GM20431 (cell line): ENCODE results near the gene PDE4B.
"Not testable (repeated sequence)": the region's sequence is repeated elsewhere in the genome, so short reads cannot be mapped to it uniquely, and the experiment has no call there.

Experiments used
- in situ Hi-C: fragments of 300-500 bp; cut with MseI, MboI; formaldehyde crosslinking; loops from one replicate; pipeline ENCODE4 v1.15.0; 2020; ENCODE audit warnings: low sequenced_read_pairs; ENCODE audit not compliant: unreplicated experiment

The PDE4B gene

GRCh38 chr1:65983500-65983899 is 190.8 kb downstream of the PDE4B start:
- in situ Hi-C loops: no loop called here

DNA sequence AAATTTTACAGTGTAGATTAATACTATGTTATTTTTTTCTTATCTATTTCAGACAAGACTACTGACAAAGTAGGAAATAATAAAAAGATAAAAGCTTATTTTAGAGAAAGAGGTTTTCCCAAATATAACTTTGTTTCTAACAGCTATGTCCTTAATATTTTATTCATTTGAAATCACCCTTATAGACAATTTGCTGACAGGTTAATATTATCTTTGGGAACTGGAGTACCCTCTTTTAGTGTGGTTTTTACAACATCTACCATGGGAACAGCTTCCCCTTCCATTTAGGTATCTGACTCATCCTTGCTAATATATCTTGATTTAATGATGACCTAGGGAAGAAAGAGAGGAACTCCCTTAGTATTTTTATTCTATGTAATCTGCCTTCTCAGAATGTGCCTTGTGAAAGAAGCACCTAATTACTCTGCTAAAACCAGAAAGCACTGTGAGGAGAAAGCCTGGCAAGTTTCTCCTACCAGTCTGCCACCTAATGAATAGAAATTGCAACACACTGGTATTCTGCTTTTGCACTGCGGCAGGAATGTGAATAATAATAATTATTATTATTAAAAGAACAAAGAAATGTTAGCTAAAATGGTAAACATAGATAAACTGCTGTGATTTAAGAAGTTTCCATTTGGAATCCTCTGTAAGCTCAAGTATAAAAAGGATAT is 192.8 kb downstream of the PDE4B start:
- in situ Hi-C loops: no loop called here

DNA sequence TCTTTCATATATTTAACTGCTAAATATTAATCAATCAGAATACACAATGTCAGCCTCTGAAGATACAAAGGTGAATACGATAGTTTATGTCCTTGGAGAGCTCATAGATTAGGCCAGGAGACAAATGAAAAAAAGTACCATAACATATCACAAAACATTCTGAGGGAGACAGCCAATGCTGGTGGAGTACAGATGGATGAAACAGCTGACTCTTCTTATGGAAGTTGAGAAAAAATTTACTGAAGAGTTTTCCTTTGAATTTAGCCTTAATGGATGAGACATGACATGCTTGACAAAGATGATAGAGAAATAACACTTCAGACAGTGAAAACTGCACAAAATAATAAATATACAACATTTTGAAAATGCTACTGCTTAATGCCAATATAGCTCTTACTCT is 193.5 kb downstream of the PDE4B start:
- in situ Hi-C loops: no loop called here

DNA sequence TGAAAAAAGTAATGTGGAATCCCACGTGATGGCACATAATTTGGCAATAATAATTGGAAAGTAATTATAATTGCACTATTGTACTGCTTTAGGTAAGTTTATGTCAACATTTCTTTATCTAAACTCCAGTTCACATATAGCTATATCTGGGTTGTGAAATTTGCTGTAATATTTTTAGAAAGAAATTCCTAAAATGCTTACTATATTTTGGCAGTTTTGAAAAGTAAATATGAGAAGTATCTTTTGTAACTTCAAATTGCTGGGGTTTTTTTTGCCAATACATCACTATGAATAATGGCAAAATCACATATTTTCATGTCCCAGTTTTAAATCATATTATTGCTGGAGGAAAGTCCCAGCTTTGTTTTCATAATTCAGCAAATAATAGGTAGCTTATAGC is 197.5 kb downstream of the PDE4B start:
- in situ Hi-C loops: no loop called here

DNA sequence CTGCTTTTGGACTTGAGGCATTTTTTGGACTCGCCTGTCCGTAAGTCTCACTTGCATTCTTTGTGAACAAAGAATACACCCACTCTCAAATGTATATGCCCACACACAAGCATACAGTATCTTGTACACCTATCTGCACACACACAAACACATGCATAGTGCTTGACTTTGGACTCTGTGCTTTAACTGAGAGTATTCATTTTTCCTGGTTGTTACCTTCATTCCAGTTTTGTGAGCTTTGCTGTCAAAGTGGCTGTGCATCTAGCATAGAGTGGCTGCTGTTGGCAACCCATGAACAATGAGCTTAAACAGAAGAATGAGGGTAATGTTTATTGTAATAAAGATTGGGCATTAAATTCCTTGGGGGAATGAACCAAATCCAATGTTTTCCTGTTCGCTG is 199.0 kb downstream of the PDE4B start:
- in situ Hi-C loops: no loop called here

DNA sequence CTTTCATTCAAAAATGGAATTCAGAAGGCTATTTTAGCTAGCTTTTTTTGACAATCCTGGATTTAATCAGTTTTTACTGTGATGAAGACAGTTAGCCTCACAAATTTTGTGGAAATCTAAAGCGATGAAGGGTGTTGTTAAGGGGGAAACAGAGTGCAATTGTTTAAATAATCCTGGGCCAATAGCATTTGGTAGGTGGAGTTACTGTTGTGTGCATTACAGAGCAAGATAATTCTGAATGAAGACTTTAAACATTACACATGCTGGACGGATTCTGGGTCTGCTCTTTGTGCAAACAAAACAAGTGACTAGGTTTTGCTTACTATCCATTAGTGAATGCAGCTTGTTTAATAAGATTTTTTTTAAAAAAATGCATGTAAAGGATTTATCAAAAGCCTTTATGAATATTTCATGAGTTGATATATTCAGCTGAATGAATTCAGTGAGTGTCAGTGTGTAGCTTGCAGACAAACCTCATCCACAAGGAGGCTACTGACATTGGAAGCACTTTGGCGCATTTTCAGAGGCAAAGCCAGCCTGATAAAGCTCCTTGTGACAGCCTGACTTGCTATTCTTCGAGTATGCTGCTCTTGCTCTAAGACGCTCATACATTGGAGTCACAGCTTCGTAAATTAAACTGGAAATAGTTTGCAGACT is 199.6 kb downstream of the PDE4B start:
- in situ Hi-C loops: no loop called here

- in situ Hi-C loops: no loop called here
Measured at GRCh38 chr1:65992831-65993271, 200.2 kb downstream of the PDE4B start.

GRCh38 chr1:65994223-65994622 is 201.5 kb downstream of the PDE4B start:
- in situ Hi-C loops: no loop called here

DNA sequence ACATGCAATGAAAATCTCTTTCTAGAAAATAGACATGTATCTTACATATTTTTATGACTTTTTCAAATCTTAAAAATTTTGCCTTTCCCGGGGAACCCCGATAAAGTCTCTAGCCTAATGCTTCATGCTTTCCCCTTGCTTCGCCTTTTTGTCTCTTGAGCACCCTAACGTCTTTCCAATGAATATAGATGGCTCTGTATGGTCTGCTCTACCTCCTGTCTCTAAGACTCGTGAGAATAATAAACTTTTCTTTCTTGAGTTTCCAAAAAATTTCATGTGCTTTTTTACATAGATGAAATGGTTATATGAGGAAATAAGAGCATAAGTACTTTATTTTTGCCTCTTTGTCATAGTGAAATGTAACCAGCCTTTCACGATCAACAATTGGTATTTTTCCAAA is 202.6 kb downstream of the PDE4B start:
- in situ Hi-C loops: no loop called here

- in situ Hi-C loops: no loop called here
Measured at GRCh38 chr1:65995928-65996327, 203.2 kb downstream of the PDE4B start.

- in situ Hi-C loops: no loop called here
Measured at GRCh38 chr1:65997693-65998092, 205.0 kb downstream of the PDE4B start.

DNA sequence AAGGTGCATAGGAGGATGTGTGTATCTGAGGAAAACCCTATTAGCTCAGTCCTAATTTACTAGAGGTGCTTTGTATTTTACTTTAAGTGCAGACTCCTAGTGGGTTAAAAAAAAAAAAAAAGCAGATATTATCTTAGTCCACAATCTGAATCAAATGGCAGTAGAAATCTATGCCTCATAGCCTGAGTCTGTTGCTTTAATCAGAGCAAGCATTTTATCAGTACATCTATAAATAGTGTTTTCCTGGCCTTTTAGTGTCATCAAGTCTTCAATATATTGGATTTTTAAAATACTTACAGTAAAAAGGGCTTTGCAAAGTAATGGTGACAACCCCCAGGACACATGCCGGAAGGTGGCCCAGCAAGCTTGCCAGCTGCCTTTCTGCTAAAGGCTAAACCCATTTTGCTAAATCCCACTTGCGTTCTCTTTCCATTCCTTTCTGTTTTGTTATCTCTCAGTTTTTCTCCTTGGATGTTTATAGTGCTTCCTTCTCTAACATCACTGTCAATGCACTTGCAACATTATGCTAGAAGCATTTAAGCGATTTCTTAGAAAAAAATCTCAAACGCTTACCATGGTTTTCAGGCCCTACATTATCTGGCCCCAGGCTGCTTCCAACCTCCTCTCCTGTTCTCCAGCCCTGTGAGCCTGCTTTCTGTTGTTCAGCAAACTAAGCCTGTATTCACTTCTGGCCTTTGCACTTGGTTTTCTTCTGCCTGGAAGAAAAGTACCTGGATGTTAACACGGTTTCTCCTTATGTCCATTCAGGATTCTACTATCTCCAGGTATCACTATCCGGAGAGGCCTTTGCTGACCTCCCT is 206.3 kb downstream of the PDE4B start:
- in situ Hi-C loops: no loop called here

GRCh38 chr1:66000033-66000637 is 207.4 kb downstream of the PDE4B start:
- in situ Hi-C loops: no loop called here

- in situ Hi-C loops: no loop called here
Measured at GRCh38 chr1:66003690-66004089, 211.0 kb downstream of the PDE4B start.

- in situ Hi-C loops: not testable (repeated sequence)
Measured at GRCh38 chr1:66006534-66006933, 213.8 kb downstream of the PDE4B start.

DNA sequence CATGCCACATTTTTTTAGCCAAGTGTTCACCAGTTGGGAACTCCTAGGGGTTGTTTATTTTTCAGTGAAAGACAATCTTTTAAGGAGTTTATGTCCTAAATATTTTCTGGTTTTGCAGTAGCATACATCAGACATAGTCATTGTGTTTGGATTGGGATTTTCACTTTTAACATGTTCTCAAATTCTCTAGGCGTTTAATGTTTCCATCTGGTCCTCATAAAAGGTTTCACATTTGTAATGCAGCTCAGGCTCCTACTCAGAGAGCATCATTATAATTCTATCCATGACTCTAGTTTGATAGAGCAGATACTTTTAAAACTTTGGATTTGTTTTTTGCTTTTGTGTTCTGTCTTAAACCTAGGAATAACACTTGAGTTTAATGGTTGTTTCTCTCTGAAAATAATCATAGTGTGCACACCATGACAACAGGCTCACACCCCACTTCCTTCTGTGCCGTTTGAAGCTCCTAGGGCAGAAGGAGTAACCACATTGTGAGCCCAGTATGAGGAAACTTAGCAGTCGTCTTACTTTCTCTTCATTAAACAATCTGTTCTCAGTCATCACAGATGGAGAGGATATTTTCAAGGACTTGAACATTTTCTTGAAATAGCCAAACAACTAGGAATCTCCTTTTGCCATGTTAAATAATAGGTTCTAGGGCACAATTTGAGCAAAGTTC is 219.6 kb downstream of the PDE4B start:
- in situ Hi-C loops: no loop called here

DNA sequence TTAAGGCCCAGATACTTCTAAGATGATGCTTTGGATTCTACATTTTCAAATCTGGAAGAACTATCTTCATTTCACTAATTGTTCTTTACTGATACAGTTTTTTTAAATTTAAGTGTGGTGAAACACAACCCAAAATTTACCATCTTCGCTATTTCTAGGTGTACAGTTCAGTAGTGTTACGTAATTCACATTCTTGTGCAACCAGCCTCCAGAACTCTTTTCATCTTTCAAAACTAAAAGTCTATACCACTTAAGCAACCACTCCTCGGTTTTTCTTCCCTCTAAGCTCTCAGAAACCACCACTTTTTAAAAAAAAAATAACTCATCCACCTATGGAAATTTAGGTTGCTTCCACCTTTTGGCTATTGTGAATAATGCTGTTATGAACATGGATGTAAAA is 220.7 kb downstream of the PDE4B start:
- in situ Hi-C loops: no loop called here

DNA sequence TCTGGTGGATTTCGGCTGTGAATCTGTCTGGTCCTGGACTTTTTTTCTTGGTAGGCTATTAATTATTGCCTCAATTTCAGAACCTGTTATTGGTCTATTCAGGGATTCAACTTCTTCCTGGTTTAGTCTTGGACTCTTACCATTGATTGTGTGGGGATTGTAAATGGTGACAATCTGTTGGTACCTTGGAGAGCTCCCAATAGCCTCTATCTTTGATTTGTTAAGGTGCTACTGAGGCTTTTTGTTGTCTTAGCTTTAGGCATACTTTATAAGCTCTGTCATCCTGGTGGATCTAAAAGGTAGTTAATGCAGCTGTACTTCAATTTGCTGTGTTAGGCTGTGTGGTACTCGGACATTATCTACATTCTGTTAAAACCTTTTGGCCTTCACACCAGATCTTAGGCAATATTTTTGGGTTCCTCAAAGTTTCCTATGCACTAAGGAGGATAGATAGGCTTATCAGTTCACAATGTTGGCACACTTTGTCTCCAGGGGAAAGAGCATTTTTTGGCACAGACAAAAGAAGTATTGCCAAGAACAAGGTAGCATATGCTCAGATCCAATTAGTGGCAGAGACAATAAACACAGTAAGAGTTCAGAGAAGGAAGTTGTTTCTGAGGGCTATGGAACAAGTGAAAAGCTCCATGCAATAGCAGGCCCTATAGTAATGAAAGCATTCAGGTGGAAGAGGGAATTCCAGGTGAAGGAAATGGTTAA is 230.4 kb downstream of the PDE4B start:
- in situ Hi-C loops: no loop called here

DNA sequence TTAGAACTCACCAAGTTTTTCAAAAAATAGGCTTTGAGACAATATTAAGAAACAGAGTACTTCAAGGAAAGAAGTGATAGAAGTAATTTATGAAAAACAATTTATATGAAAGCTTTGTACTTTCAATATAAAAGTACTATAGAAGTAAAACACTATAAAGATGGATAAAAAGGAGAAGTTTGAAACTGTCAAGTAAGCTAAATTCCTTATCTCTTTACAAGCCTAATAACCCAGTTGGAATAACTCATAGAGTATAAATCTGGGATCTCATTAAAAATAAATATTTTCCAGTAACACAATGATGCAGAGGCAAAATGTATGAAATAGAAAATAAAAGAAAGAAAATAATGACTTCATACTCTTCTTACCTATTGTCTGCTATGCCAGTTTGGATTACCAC is 232.5 kb downstream of the PDE4B start:
- in situ Hi-C loops: no loop called here

DNA sequence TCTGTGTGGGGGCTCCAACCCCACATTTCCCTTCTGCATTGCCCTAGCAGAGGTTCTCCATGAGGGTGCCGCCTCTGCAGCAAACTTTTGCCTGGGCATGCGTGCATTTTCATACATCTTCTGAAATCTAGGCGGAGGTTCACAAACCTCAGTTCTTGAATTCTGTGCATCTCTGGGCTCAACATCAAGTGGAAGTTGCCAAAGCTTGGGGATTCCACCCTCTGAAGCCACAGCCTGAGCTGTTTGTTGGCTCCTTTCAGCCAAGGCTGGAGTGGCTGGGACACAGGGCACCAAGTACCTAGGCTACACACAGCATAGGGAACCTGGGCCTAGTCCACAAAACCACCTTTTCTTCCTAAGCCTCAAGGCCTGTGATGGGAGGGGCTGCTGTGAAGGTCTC is 235.3 kb downstream of the PDE4B start:
- in situ Hi-C loops: no loop called here
